ENCODE measurements around the gene HPGDS. TPM values are rescaled to one million over a fixed set of nuclear protein-coding genes. Genes with fewer than 3 reads are reported as not detected.

HPGDS gene
- total RNA-seq, 1 experiment from 2014 or later: not detected

DNA sequence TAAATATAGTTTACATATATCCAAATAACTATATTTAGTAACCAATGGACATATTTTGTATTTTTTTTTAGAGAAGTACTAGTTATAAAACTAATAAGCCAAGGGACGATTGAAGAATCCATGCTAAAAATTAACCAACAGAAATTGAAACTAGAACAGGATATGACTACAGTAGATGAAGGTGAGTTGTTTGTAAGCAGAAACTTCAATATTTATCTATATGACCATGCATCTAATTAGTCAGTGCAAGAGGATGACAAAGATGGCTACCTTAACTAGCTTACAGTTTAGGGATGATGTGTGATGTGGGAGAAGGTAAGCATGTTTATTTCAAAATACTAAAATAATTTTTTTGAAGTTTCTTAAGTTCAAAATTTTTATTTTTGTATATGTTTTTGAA lies 57.7 kb downstream of the HPGDS start (continued):
- TF ChIP-seq GABPB1 (CRISPR knock-in tag; IDR thresholded peaks at IDR 0.05) (no peak), IRF2 (CRISPR knock-in tag; IDR thresholded peaks at IDR 0.05; ENCODE audit: borderline replicate concordance, low read depth) (no peak), PRRX2 (CRISPR knock-in tag; IDR thresholded peaks at IDR 0.05) (no peak), ZNF232 (CRISPR knock-in tag; IDR thresholded peaks at IDR 0.05) (no peak), SMAD3 (CRISPR knock-in tag; IDR thresholded peaks at IDR 0.05; ENCODE audit: borderline replicate concordance) (no peak), JUN (CRISPR knock-in tag; IDR thresholded peaks at IDR 0.05) (no peak), MYBL2 (CRISPR knock-in tag; IDR thresholded peaks at IDR 0.05) (no peak), ELF4 (CRISPR knock-in tag; IDR thresholded peaks at IDR 0.05; ENCODE audit: low read depth) (no peak), HMGA2 (CRISPR knock-in tag; IDR thresholded peaks at IDR 0.05) (no peak), CREM (CRISPR knock-in tag; IDR thresholded peaks at IDR 0.05) (no peak)
- TF ChIP-seq, protein P1, sequence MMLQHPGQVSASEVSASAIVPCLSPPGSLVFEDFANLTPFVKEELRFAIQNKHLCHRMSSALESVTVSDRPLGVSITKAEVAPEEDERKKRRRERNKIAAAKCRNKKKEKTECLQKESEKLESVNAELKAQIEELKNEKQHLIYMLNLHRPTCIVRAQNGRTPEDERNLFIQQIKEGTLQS (CRISPR knock-in tag; conservative IDR thresholded peaks at IDR 0.05): no peak
- TF ChIP-seq, protein P2, sequence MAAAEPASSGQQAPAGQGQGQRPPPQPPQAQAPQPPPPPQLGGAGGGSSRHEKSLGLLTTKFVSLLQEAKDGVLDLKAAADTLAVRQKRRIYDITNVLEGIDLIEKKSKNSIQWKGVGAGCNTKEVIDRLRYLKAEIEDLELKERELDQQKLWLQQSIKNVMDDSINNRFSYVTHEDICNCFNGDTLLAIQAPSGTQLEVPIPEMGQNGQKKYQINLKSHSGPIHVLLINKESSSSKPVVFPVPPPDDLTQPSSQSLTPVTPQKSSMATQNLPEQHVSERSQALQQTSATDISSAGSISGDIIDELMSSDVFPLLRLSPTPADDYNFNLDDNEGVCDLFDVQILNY (CRISPR knock-in tag; IDR thresholded peaks at IDR 0.05): no peak
- TF ChIP-seq, protein P3, sequence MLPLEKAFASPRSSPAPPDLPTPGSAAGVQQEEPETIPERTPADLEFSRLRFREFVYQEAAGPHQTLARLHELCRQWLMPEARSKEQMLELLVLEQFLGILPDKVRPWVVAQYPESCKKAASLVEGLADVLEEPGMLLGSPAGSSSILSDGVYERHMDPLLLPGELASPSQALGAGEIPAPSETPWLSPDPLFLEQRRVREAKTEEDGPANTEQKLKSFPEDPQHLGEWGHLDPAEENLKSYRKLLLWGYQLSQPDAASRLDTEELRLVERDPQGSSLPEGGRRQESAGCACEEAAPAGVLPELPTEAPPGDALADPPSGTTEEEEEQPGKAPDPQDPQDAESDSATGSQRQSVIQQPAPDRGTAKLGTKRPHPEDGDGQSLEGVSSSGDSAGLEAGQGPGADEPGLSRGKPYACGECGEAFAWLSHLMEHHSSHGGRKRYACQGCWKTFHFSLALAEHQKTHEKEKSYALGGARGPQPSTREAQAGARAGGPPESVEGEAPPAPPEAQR (CRISPR knock-in tag; IDR thresholded peaks at IDR 0.05): no peak
- TF ChIP-seq, protein P4, sequence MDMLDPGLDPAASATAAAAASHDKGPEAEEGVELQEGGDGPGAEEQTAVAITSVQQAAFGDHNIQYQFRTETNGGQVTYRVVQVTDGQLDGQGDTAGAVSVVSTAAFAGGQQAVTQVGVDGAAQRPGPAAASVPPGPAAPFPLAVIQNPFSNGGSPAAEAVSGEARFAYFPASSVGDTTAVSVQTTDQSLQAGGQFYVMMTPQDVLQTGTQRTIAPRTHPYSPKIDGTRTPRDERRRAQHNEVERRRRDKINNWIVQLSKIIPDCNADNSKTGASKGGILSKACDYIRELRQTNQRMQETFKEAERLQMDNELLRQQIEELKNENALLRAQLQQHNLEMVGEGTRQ (CRISPR knock-in tag; IDR thresholded peaks at IDR 0.05): no peak

DNA sequence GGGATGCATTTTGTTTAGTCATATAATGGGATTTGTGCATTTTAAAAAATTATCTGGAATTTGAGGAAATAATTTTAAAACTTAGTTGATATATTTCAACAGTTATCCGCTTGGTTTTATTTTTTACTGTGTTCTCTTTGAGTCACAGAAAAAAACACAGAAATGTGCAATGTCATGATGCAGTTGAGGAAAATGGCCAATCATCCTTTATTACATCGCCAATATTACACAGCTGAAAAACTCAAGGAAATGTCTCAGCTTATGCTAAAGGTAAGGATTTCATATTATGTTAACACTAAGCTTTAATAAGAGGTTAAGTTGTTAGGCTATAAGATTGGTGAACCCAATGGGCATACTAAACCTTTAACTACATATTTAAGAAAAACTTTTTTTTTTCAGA lies 63.9 kb downstream of the HPGDS start:
- DNase-seq (ENCODE audit: low spot score) (no peak), ATAC-seq (no peak)
- H3K4me1 Mint-ChIP-seq: no peaks in the 10 kb centered on the region
- H3K9me3 Mint-ChIP-seq: no peaks in the 10 kb centered on the region
- CTCF ChIA-PET: no interaction called here
- no peak overlapping the region for H3K4me3 Mint-ChIP-seq
- POLR2A ChIA-PET: no interaction called here
- no peaks in the 10 kb centered on the region for H3K27me3 Mint-ChIP-seq (ENCODE audit: low read depth)
- peaks cover 65% of the 10 kb centered on the region for H3K36me3 Mint-ChIP-seq
- no peak overlapping the region for H3K27ac Mint-ChIP-seq
- TF ChIP-seq, protein P5, sequence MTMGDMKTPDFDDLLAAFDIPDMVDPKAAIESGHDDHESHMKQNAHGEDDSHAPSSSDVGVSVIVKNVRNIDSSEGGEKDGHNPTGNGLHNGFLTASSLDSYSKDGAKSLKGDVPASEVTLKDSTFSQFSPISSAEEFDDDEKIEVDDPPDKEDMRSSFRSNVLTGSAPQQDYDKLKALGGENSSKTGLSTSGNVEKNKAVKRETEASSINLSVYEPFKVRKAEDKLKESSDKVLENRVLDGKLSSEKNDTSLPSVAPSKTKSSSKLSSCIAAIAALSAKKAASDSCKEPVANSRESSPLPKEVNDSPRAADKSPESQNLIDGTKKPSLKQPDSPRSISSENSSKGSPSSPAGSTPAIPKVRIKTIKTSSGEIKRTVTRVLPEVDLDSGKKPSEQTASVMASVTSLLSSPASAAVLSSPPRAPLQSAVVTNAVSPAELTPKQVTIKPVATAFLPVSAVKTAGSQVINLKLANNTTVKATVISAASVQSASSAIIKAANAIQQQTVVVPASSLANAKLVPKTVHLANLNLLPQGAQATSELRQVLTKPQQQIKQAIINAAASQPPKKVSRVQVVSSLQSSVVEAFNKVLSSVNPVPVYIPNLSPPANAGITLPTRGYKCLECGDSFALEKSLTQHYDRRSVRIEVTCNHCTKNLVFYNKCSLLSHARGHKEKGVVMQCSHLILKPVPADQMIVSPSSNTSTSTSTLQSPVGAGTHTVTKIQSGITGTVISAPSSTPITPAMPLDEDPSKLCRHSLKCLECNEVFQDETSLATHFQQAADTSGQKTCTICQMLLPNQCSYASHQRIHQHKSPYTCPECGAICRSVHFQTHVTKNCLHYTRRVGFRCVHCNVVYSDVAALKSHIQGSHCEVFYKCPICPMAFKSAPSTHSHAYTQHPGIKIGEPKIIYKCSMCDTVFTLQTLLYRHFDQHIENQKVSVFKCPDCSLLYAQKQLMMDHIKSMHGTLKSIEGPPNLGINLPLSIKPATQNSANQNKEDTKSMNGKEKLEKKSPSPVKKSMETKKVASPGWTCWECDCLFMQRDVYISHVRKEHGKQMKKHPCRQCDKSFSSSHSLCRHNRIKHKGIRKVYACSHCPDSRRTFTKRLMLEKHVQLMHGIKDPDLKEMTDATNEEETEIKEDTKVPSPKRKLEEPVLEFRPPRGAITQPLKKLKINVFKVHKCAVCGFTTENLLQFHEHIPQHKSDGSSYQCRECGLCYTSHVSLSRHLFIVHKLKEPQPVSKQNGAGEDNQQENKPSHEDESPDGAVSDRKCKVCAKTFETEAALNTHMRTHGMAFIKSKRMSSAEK (CRISPR knock-in tag; IDR thresholded peaks at IDR 0.05; ENCODE audit: borderline replicate concordance): no peak
- TF ChIP-seq ETV6 (CRISPR knock-in tag; IDR thresholded peaks at IDR 0.05) (no peak), KAT7 (CRISPR knock-in tag; IDR thresholded peaks at IDR 0.05; ENCODE audit: borderline replicate concordance) (no peak), ESRRA (CRISPR knock-in tag; IDR thresholded peaks at IDR 0.05; ENCODE audit: borderline replicate concordance) (no peak), NFATC4 (CRISPR knock-in tag; IDR thresholded peaks at IDR 0.05) (no peak)
- TF ChIP-seq, protein P6, sequence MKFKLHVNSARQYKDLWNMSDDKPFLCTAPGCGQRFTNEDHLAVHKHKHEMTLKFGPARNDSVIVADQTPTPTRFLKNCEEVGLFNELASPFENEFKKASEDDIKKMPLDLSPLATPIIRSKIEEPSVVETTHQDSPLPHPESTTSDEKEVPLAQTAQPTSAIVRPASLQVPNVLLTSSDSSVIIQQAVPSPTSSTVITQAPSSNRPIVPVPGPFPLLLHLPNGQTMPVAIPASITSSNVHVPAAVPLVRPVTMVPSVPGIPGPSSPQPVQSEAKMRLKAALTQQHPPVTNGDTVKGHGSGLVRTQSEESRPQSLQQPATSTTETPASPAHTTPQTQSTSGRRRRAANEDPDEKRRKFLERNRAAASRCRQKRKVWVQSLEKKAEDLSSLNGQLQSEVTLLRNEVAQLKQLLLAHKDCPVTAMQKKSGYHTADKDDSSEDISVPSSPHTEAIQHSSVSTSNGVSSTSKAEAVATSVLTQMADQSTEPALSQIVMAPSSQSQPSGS (CRISPR knock-in tag; IDR thresholded peaks at IDR 0.05; ENCODE audit: borderline replicate concordance, low read depth): no peak
- TF ChIP-seq, protein P7, sequence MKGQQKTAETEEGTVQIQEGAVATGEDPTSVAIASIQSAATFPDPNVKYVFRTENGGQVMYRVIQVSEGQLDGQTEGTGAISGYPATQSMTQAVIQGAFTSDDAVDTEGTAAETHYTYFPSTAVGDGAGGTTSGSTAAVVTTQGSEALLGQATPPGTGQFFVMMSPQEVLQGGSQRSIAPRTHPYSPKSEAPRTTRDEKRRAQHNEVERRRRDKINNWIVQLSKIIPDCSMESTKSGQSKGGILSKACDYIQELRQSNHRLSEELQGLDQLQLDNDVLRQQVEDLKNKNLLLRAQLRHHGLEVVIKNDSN (CRISPR knock-in tag; IDR thresholded peaks at IDR 0.05): no peak
- TF ChIP-seq, protein P8, sequence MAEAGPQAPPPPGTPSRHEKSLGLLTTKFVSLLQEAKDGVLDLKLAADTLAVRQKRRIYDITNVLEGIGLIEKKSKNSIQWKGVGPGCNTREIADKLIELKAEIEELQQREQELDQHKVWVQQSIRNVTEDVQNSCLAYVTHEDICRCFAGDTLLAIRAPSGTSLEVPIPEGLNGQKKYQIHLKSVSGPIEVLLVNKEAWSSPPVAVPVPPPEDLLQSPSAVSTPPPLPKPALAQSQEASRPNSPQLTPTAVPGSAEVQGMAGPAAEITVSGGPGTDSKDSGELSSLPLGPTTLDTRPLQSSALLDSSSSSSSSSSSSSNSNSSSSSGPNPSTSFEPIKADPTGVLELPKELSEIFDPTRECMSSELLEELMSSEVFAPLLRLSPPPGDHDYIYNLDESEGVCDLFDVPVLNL (CRISPR knock-in tag; IDR thresholded peaks at IDR 0.05; ENCODE audit: borderline replicate concordance, low read depth): no peak
- TF ChIP-seq, protein P9, sequence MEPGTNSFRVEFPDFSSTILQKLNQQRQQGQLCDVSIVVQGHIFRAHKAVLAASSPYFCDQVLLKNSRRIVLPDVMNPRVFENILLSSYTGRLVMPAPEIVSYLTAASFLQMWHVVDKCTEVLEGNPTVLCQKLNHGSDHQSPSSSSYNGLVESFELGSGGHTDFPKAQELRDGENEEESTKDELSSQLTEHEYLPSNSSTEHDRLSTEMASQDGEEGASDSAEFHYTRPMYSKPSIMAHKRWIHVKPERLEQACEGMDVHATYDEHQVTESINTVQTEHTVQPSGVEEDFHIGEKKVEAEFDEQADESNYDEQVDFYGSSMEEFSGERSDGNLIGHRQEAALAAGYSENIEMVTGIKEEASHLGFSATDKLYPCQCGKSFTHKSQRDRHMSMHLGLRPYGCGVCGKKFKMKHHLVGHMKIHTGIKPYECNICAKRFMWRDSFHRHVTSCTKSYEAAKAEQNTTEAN (CRISPR knock-in tag; IDR thresholded peaks at IDR 0.05): no peak
